ENCODE data around the gene ANAPC5.

DNA sequence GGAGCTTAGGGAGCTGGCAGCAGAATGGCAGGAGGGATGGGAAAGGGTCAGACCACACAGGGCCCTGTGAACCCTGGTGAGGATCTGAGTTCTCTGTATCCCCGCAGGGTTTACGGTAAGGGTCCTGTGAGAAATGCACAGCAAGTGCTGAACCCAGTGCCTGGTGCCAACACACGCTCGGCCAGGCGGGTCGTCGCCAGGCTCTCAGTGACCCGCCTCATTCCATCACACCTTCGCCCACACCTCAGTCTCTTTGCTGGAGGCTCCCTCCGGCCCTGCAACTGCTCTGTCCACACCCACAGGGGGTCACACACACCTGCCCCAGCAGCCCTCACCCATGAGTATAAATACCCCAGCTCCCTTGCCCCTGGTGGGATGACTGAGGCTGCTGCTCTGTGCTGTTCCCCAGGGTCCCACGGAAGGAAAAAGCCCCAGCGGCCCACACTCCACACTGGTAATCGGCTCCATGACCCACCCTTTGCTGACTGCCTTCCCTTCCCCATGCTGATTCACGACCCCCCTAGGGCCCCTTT, 78.8 kb downstream of the ANAPC5 start:
- TF ChIP-seq, protein P1, sequence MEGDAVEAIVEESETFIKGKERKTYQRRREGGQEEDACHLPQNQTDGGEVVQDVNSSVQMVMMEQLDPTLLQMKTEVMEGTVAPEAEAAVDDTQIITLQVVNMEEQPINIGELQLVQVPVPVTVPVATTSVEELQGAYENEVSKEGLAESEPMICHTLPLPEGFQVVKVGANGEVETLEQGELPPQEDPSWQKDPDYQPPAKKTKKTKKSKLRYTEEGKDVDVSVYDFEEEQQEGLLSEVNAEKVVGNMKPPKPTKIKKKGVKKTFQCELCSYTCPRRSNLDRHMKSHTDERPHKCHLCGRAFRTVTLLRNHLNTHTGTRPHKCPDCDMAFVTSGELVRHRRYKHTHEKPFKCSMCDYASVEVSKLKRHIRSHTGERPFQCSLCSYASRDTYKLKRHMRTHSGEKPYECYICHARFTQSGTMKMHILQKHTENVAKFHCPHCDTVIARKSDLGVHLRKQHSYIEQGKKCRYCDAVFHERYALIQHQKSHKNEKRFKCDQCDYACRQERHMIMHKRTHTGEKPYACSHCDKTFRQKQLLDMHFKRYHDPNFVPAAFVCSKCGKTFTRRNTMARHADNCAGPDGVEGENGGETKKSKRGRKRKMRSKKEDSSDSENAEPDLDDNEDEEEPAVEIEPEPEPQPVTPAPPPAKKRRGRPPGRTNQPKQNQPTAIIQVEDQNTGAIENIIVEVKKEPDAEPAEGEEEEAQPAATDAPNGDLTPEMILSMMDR (IDR thresholded peaks at IDR 0.05; ENCODE audit: insufficient read depth, low read depth, low read length), result no peak
- no peak for TF ChIP-seq EZH2 (IDR thresholded peaks at IDR 0.05; ENCODE audit: insufficient read depth, low read length)
